Transverse colon (tissue), 4 donors: ENCODE measurements around the gene MINDY3.
"Not testable (repeated sequence)": the region's sequence is repeated elsewhere in the genome, so short reads cannot be mapped to it uniquely, and the experiment has no call there.

Source experiments
- CTCF ChIP-seq, 5 experiments: fragments of 200-600 bp in 3 of 5; fragments of 450-650 bp in 2 of 5; sonication (generic) in 3 of 5; IDR thresholded peaks; 1 replicate in 2 of 5; 2 replicates in 3 of 5; pipeline ENCODE4 v1.5.1; 2016 to 2017; ENCODE audit warnings: antibody characterized with exemption in 5 of 5, inconsistent platforms in 3 of 5, mild to moderate bottlenecking in 2 of 5, moderate library complexity in 1 of 5
- POLR2AphosphoS5 ChIP-seq, 3 donors: sonication (generic); formaldehyde crosslinking; IDR thresholded peaks; one replicate each; pipeline ENCODE4 v1.6.1; 2016; ENCODE audit warnings: antibody characterized with exemption in 3 of 3

DNA sequence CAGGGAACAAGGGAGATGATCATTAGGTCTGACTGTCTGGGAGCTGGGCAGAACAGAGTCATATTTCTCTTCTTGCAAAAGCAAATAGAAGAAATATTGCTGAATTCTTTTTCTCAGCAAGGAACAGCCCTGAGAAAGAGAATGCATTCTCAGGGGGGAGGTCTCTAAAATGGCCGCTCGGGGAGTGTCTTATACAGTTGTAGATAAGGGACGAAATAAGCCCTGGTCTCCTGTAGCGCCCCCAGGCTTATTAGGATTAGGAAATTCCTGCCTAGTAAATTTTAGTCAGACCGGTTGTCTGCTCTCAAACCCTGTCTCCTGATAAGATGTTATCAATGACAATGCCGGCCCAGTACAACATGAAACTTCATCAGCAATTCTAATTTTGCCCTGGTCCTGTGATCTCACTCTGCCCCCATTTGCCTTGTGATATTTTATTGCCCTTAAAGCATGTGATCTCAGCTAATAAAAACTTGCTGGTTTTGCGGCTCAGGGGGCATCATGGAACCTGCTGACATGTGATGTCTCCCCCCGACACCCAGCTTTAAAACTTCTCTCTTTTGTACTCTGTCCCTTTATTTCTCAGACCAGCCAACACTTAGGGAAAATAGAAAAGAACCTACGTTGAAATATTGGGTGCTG, 9.8 kb downstream of the MINDY3 start:
- not testable (repeated sequence) for TF ChIP-seq CTCF, POLR2AphosphoS5 (IDR thresholded peaks at IDR 0.05)
